Hepatocyte (in vitro differentiated cells): Measurements from ENCODE around the gene ADRB2.
"Not testable (repeated sequence)": the region's sequence is repeated elsewhere in the genome, so short reads cannot be mapped to it uniquely, and the experiment has no call there.

ENCODE experiments used
- CTCF ChIP-seq: fragments of 200-600 bp; sonication (generic); IDR thresholded peaks from 2 replicates; pipeline ENCODE4 v1.5.1; 2016; ENCODE audit warnings: antibody characterized with exemption, mild to moderate bottlenecking; ENCODE audit not compliant: poor library complexity
- EZH2 ChIP-seq: fragments of 200-600 bp; sonication (generic); IDR thresholded peaks from 2 replicates; pipeline ENCODE4 v1.6.1; 2016; ENCODE audit warnings: antibody characterized with exemption, mild to moderate bottlenecking, borderline replicate concordance
- EZH2phosphoT487 ChIP-seq: fragments of 200-600 bp; sonication (generic); IDR thresholded peaks from one replicate; pipeline ENCODE4 v1.6.1; 2018; ENCODE audit warnings: antibody characterized with exemption, mild to moderate bottlenecking, low read depth, moderate library complexity; ENCODE audit not compliant: unreplicated experiment, severe bottlenecking

DNA sequence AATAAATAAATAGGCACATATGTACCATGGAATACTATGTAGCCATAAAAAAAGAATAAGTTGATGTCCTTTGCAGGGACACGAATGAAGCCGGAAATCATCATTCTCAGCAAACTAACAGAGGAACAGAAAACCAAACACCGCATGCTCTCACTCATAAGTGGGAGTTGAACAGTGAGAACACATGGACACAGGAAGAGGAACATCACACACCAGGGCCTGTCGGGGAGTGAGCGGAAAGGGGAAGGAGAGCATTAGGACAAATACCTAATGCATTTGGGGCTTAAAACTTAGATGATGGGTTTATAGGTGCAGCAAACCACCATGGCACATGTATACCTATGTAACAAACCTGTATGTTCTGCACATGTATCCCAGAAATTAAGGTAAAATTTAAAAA, 51.0 kb downstream of the ADRB2 start:
- TF ChIP-seq CTCF, EZH2, EZH2phosphoT487: not testable (repeated sequence)
